Stimulated activated CD4-positive, alpha-beta T cell treated with anti-CD3 and anti-CD28 coated beads, Interleukin-12 subunit alpha, Interleukin-12 subunit beta, amount 100 ng/mL, for 4 hours (primary cell): Measurements from ENCODE around the gene ASTL.
"Not testable (repeated sequence)": the region's sequence is repeated elsewhere in the genome, so short reads cannot be mapped to it uniquely, and the experiment has no call there.

Experiments used
- DNase-seq: peaks from one replicate; pipeline ENCODE4 v3.0.0-alpha.2; 2020

The ASTL gene

DNA sequence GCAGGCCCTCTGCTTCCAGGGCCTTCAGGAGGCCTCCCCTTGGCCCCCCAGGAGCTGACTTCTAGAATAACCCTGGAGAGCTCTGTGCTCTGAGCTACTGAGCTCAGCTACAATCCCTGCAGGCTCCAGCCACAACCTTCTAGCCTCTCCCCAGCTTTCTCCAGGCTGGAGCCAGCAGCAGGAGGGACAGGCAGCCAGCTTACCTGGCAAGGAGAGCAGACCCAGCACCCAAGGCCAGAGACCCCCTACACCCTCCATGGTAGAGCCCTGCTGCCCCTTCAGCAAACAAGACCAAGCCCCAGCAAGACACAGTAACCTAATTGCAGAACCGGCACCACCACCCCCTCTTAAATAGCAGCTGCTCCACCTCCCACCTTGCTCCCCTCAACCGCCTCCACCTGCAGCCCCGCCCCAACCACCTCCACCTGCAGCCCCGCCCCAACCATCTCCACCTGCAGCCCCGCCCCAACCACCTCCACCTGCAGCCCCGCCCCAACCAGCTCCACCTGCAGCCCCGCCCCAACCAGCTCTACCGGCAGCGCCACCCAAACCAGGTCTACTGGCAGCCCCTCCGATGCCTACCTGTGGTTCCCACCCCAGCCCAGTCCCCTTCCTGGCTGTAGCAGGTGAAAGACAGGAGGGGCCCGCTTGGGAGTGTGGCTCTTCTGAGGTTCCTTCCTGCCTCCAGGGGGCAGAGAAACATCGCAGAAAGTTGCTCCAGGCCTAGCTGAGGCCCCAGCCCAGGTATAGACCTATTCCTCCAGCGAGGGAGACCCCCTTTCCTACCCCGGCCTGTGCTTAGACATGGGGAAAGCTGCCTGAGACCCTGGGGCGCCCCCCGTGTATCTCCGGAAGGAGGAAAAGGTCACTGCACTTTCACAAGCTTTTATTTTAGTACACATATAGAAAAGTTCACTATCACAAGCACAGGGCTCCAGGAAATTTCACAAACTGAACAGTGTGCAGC, at the start of gene ASTL:
ASTL (minus strand) TSS at position 324 of the 967 bp plus-strand sequence; CDS start at position 258, 66 bp downstream.
- DNase-seq = peak; percentile 59

DNA sequence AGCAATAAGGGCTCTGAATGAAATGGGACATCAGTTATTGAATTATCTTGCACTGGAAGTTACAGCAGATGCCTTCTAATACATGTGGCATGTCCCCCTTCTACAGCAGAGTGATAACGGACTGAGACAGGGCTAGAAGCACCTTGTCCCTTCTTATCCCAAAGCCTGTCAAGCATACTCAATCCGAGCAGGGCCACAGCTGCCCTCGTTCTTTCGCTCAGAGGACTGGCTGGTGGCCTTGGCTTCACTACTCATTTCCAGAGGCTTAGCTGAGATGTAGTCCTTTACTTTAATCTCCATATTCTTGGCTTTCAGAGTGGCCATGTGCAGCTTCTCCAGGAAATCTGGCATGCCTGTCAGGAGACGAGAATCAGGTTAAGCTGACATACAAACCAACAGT, 48.3 kb upstream of the ASTL start:
- no peak for DNase-seq

DNA sequence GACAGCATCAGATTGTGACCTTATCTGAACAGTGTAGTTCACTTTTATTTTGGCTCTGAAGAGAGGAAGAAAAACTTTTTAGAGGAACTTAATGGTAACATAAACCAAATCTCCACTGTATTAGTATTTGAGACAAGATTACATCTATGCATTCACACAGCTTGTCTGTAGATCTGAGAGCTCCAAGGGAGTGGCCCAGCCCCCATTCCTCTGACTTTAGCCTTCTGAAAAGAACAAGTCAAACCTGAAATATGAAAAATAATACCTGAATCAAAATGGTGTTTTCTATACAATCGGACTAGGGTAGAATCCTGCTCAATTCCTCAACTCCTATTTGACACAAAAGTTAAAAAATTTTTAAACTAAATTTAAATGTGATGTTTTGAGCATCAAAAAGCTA, 47.2 kb upstream of the ASTL start:
- DNase-seq = no peak

DNA sequence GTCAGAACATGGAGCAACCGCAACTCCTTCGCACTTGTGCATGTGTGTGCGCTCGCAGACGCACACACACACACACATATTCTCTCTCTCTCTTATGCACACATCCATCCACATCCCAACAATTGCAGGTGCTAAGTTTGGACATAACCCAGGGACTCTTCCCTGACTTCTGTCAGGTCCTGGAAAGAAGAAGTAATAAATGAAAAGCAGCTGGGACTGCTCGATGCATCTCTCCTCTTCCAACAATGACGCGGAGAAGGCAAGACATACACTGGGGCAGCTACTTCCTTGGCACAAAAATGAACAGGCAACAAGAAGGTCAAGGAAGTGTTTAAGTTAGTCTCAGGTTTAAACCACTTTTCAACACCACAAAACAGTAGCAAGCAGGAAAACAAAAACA, 46.7 kb upstream of the ASTL start:
- DNase-seq = no peak

DNA sequence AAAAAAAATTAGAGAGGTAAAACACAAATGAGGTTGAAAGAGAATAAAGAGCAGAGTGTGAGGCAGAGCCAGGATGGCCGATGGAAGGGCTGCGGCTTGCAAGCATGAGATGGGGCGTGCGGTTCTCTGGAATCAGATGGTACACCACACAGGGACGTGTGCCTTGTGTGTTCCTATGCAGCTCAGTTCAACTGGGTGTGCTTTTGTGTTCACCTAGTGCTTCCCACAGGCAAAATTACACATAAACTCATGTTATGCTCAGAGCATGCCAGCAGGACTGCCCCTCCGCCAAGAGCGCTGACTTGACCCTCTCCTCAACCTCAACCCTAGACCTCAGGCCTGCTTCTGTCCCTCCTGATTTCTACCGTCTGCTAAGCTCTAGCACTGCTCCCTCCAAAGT, 45.9 kb upstream of the ASTL start:
- no peak for DNase-seq

GRCh38 chr2:96181529-96181928, 43.2 kb upstream of the ASTL start:
- DNase-seq = no peak

- DNase-seq = no peak
These were observed 42.2 kb upstream of the ASTL start for GRCh38 chr2:96180521-96180920.

DNA sequence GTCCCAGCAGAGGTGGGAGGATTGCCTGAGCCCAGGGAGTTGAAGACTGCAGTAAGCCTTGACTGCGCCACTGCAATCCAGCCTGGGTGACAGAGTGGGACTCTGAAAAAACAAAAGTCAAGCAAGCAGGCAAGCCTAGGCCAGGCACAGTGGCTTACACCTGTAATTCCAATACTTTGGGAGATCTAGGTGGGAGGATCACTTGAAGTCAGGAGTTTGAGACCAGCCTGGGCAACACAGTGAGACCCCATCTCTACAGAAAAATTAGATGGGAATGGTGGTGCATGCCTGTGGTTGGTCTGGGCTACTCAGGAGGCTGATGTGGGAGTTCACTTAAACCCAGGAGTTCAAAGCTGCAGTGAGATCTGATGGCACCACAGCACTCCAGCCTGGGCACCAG, 41.7 kb upstream of the ASTL start:
- no peak for DNase-seq

- no peak for DNase-seq
These were observed 38.4 kb upstream of the ASTL start for GRCh38 chr2:96176661-96177060.

GRCh38 chr2:96175951-96176350, 37.6 kb upstream of the ASTL start:
- DNase-seq = no peak

DNA sequence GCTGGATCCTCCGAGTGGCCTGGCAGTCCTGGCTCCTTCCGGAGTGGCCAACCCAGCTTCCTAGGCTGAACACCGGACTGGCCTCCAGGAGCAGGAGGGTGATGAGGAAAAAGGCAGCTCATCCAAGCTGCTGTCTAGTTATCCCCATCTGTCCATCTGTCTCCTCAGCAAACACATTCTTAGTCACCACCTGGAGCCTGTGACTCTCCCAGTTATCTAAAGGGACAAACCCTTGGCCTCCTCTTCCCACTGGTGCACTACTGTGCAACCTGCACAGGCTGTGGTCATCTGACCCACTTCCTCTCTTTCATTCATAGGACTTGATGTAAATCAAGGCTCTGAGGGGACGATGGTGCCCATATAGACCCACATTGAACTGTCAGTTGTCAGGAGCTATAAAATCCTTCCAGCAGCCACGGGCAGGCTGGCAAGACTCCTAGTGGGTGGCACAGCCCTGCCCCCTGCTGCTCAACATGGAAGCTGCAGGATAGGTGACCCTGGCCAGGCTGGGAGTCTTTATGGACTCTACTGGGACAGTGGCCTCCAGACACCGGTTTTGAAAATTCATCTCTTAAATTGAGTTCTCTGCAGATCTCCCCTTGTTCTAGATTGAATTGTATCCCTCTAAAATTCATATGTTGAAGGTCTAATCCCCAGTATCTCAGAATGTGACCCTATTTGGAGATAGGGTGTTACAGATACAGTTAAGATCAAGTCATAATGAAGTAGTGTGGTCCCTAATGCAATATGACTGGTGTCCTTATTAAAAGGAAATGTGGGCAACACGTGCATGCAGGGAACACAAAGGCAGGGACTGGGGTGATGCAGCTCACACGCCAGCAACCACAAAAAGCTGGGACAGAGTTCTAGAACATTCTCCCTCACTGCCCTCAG, 36.2 kb upstream of the ASTL start:
- peak; percentile 82 for DNase-seq

DNA sequence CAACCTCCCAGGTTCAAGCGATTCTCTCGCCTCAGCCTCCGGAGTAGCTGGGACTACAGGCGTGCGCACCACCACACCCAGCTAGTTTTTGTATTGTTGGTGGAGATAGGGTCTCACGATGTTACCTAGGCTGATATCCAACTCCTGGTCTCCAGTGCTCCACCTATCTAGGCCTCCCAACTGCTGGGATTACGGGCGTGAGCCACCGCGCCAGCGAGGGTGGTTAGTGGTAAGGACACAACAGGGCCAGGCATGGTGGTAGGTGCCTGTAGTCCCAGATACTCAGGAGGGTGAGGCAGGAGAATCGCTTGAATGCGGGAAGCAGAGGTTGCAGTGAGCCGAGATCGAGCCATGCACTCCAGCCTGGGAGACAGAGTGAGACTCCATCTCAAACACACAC, 33.5 kb upstream of the ASTL start:
- no peak for DNase-seq

- no peak for DNase-seq
These were observed 32.3 kb upstream of the ASTL start for GRCh38 chr2:96170626-96171025.

DNA sequence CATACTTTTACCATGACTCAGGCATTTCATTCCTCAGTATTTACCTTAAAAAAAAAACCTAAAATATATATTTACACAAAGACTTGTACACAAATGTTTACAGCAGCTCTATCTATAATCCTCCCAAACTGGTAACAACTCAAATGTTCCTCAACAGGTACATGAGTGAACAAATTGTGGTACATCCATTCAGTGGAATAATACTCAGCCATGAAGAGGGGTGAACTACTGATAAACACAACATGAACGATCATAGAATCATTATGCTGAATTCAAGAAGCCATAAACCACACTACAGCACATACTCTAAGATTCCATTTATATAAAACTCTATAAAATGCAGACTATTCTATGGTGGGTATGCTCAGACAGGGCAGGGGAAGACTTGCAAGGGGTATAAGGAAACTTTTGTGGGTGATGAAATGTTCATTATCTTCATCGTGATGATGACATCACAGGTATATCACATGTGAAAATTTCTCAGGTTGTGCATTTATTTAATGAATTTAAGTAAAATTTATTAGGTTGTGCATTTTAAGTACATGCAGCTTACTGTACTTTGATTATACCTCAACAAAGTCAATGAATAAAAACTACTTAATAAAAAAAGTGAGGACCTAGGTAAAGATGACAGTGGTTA, 31.7 kb upstream of the ASTL start:
- no peak for DNase-seq

DNA sequence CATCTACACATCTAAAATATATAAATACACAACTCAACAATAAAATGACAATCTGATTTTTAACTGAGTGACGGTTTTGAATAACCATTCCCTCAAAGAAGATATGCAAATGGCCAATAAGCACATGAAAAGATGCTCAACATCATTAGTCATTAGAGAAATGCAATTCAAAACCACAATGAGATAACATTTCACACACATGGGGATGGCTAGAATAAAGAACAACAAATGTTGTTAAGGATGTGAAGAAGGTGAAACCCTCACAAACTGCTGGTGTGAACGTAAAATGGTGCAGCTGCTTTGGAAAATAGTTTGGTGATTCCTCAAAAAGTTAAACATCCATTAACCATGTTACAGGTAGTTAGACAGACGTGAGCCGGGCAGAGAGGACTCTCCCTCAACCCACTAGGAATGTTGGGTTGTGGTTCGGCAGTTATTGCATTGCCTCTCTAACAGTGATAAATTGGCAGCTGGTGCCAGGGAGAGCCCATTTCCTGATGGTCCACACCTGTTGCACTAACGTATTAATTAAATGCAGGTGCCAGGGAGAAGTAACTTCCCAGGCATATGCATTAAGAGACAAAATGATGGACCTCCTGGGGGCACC, 29.2 kb upstream of the ASTL start:
- no peak for DNase-seq

- DNase-seq = peak; percentile 43
These were observed 26.3 kb upstream of the ASTL start for GRCh38 chr2:96164459-96165184.

- DNase-seq = peak; percentile 80
These were observed 25.6 kb upstream of the ASTL start for GRCh38 chr2:96163768-96164429.

DNA sequence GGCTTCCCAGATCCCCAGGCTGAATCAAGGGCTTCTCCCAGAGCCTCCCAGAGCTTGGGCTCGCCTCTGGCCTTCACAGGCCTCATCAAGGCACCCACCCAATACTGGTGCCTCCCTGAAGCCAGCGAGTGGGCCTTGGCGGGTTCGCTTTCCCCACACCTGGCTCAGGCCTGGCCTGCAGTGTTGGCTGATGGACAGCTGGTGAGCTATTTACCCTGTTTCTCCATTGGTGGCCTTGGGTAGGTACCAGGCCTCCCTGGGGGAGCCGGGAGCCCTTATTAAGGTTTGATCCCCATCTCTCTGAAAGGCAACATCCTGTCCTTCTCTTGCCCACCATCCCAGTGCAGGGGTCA, 25.1 kb upstream of the ASTL start:
- no peak for DNase-seq

DNA sequence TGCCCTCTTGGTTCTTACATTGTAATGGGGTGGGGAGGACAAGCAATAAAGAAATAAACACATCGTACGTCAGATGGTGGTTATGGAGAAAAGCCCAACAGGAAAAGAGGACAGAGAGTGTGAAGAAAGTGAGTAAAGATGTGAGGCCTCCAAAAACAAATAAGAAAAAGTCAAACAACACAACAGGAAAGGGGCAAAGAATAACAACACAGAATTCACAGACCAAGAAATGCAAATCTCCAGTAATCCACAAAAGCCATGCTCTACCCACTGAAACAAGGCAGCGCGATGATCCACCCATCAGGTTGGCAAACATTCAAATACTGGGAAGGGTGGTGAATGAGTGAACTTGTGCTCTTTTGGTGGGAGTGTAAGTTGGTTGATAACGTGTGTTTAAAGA, 23.6 kb upstream of the ASTL start:
- no peak for DNase-seq

DNA sequence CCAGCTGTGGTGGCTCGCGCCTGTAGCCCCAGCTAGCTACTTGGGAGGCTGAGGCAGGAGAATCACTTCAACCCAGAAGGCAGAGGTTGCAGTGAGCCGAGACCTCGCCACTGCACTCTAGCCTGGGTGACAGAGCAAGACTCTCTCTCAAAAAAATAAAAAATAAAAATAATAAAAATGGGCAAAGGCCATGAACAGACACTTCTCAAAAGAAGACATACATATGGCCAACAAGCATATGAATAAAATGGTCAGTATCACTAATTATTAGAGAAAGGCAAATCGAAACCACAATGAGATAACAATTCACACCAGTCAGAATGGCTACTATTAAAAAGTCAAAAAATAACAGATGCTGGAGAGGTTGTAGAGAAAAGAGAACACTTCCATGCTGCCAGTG, 22.1 kb upstream of the ASTL start:
- not testable (repeated sequence) for DNase-seq

DNA sequence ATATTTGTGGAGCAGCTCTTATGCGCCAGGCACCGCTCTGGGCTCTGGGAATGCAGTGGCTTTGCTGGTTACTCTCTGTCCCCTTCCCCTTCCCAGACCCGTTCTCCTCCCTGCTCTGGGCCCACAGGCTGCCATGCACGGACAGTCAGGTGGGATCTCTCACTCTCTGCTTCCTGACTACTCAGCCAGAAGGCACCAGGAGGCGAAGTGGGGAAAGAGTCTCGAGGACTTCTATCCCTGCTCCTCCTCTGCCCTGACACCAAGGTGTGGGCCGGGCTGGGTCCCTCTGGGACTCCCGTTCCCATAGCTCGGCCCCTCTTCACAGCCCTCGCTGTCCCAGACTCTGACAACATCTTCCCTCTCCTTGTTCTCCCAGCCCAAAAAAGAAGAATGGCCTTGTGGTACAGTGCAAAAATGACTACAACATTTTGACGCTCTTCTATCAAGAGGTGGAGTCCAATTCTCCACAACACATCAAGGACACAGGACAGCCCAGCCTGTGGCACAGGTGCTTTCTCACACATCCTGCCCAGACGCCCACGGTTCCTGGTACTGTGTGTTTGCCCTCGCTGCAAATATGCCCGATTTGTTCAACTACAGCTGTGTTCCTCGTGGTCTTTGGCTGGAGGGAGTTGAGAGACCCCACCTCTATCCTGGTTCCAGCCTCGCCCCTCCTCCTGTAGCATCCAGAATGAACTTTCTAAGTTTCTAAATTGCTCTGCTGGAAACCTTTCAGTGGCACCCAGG, 21.0 kb upstream of the ASTL start:
- DNase-seq = no peak
